Measurements from ENCODE around the gene ICE2. TPM values are rescaled to one million over a fixed set of nuclear protein-coding genes. Genes with fewer than 3 reads are reported as not detected.

ICE2 gene
- total and polyA plus RNA-seq, 2 experiments from 2014 or later = 64.2 to 64.3 TPM

- no peaks in the 10 kb centered on the region for H3K9me3 Mint-ChIP-seq
- peaks cover 19% of the 10 kb centered on the region for H3K27me3 Mint-ChIP-seq (ENCODE audit: insufficient read depth, low read depth, poor library complexity)
- peaks cover 46% of the 10 kb centered on the region for H3K4me1 Mint-ChIP-seq
- Histone ChIP-seq H4K20me1 (replicated peaks; ENCODE audit: insufficient read depth) (peaks cover 5% of the 10 kb centered on the region; the same call in 1 of the 2 replicates), H3K79me2 (replicated peaks; ENCODE audit: insufficient read depth) (peaks cover 18% of the 10 kb centered on the region), H3K36me3 (ENCODE audit: insufficient read depth) (no peaks in the 10 kb centered on the region), H3K27me3 (ENCODE audit: insufficient read depth) (peaks cover 20% of the 10 kb centered on the region), H3K4me3 (no peak overlapping the region), H3K27ac (ENCODE audit: low read depth) (no peak overlapping the region), H3K4me2 (peak overlapping the region; percentile 83), H3K9me2 (ENCODE audit: insufficient read depth) (no peaks in the 10 kb centered on the region), H3K4me1 (ENCODE audit: insufficient read depth) (peaks cover 37% of the 10 kb centered on the region), H3F3A (replicated peaks; ENCODE audit: low read depth) (peaks cover 6% of the 10 kb centered on the region; the same call in 1 of the 2 replicates), H2AFZ (peak overlapping the region; percentile 88; the same call in 1 of the 2 replicates)
- no peak overlapping the region for H3K27ac Mint-ChIP-seq
- no peak overlapping the region for H3K4me3 Mint-ChIP-seq
- no peak for TF ChIP-seq REST (IDR thresholded peaks at IDR 0.05; ENCODE audit: unreplicated experiment)
- no peak for DNase-seq (ENCODE audit: low spot score)
- no peak for ATAC-seq
- no peaks in the 10 kb centered on the region; the same call in 2 of the 3 replicates for H3K36me3 Mint-ChIP-seq (ENCODE audit: low read depth)
These were observed 79.0 kb downstream of the ICE2 start for GRCh38 chr15:60399931-60400330.

- H2AFZ ChIP-seq = peak overlapping the region; percentile 88
- peak overlapping the region; percentile 92 for H3K4me3 ChIP-seq
- H3K9me2 ChIP-seq (ENCODE audit: insufficient read depth) = no peaks in the 10 kb centered on the region
- no peaks in the 10 kb centered on the region; the same call in 1 of the 3 replicates for H3K36me3 Mint-ChIP-seq (ENCODE audit: low read depth)
- DNase-seq (ENCODE audit: low spot score) = peak; percentile 45
- H3K4me2 ChIP-seq = peak overlapping the region; percentile 83
- peaks cover 42% of the 10 kb centered on the region for H3K4me1 ChIP-seq (ENCODE audit: insufficient read depth)
- H3F3A ChIP-seq (replicated peaks; ENCODE audit: low read depth) = peaks cover 6% of the 10 kb centered on the region; the same call in 1 of the 2 replicates
- no peaks in the 10 kb centered on the region for H3K9me3 Mint-ChIP-seq
- H3K4me3 Mint-ChIP-seq = peak overlapping the region; percentile 76
- H3K36me3 ChIP-seq (ENCODE audit: insufficient read depth) = no peaks in the 10 kb centered on the region
- peaks cover 7% of the 10 kb centered on the region; the same call in 1 of the 2 replicates for H4K20me1 ChIP-seq (replicated peaks; ENCODE audit: insufficient read depth)
- no peak overlapping the region for H3K27ac ChIP-seq (ENCODE audit: low read depth)
- H3K27me3 Mint-ChIP-seq (ENCODE audit: insufficient read depth, low read depth, poor library complexity) = peaks cover 19% of the 10 kb centered on the region
- H3K27me3 ChIP-seq (ENCODE audit: insufficient read depth) = peaks cover 20% of the 10 kb centered on the region
- H3K79me2 ChIP-seq (replicated peaks; ENCODE audit: insufficient read depth) = peaks cover 24% of the 10 kb centered on the region
- TF ChIP-seq NANOG (IDR thresholded peaks at IDR 0.05; ENCODE audit: borderline replicate concordance) (no peak), CREB1 (CRISPR knock-in tag; IDR thresholded peaks at IDR 0.05; ENCODE audit: low read depth) (no peak), ZNF331 (CRISPR knock-in tag; IDR thresholded peaks at IDR 0.05; ENCODE audit: low read depth) (no peak), ZNF114 (CRISPR knock-in tag; IDR thresholded peaks at IDR 0.05) (no peak), EZH2phosphoT487 (IDR thresholded peaks at IDR 0.05; ENCODE audit: unreplicated experiment) (no peak), ETS1 (IDR thresholded peaks at IDR 0.05) (no peak), ZNF462 (CRISPR knock-in tag; IDR thresholded peaks at IDR 0.05) (no peak)
- no peak overlapping the region for H3K27ac Mint-ChIP-seq
- peaks cover 51% of the 10 kb centered on the region for H3K4me1 Mint-ChIP-seq
- ATAC-seq = no peak
These were observed 79.6 kb downstream of the ICE2 start for GRCh38 chr15:60399246-60399915.

Measured in GM23338 (cell line).